ENCODE results near the gene OPA1.

DNA sequence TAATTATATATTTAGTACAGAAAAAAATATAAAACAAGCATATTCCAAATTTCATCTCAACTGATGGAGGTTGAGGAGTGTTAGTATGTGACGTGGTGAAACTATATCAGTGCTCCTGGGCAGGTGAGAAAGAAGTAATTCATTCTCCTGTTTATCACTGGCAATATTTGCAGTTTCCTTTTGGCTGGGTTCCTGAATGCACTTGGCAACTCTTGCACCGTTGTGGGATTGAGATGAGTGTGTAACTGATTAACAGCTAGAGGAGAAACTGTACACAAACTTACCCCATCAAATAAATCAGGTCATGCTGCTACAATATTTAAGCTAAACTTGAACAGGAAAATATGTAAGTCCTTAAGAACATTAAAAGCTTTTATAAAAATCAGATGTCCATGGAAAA, 36.2 kb upstream of the OPA1 start:
- no peak for TF ChIP-seq CTCF (IDR thresholded peaks at IDR 0.05 in 2 of 3, conservative IDR thresholded peaks at IDR 0.05 in 1 of 3; ENCODE audit: borderline replicate concordance in 1 of 3, insufficient read depth in 1 of 3, low read depth in 2 of 3, low read length in 2 of 3)
- no peak for TF ChIP-seq POLR2A (IDR thresholded peaks at IDR 0.05; ENCODE audit: borderline replicate concordance, extremely low read depth, insufficient read depth, insufficient read length)
- TF ChIP-seq EGR1 (IDR thresholded peaks at IDR 0.05; ENCODE audit: low read depth), result no peak
- no peak for TF ChIP-seq YY1 (IDR thresholded peaks at IDR 0.05; ENCODE audit: extremely low read depth, insufficient replicate concordance, low read depth, low read length)
- no peak for TF ChIP-seq REST (IDR thresholded peaks at IDR 0.05; ENCODE audit: low read depth)
- TF ChIP-seq TCF7L2 (IDR thresholded peaks at IDR 0.05; ENCODE audit: borderline replicate concordance, extremely low read depth, insufficient read depth, insufficient read length), result no peak
- no peak for TF ChIP-seq RAD21 (IDR thresholded peaks at IDR 0.05; ENCODE audit: low read depth)
- TF ChIP-seq SIN3A (IDR thresholded peaks at IDR 0.05; ENCODE audit: low read depth), result no peak

Measured in HCT116 (cell line).